Neuronal stem cell (in vitro differentiated cells): ENCODE data around the gene LYPD4.

Experiments
- DNase-seq: peaks from one replicate; pipeline ENCODE4 v3.0.0-alpha.2; 2013; ENCODE audit warnings: low spot score
- H2AFZ ChIP-seq: one replicate; pipeline ENCODE4 v1.6.1; 2013; ENCODE audit warnings: mild to moderate bottlenecking, low read length, inconsistent platforms
- H2AK5ac ChIP-seq: 2 replicates; pipeline ENCODE4 v1.6.1; 2013; ENCODE audit warnings: low read depth, mild to moderate bottlenecking, inconsistent platforms, low read length, moderate library complexity, mixed read lengths
- H2BK120ac ChIP-seq: 2 replicates; pipeline ENCODE4 v1.6.1; 2013; ENCODE audit warnings: low read depth, mild to moderate bottlenecking, inconsistent platforms, low read length, moderate library complexity, mixed read lengths
- H2BK12ac ChIP-seq: one replicate; pipeline ENCODE4 v1.6.1; 2013; ENCODE audit warnings: low read length, inconsistent platforms
- H2BK15ac ChIP-seq: 2 replicates; pipeline ENCODE4 v1.6.1; 2013; ENCODE audit warnings: mild to moderate bottlenecking, low read length, inconsistent platforms, mixed read lengths
- H2BK5ac ChIP-seq: one replicate; pipeline ENCODE4 v1.6.1; 2013; ENCODE audit warnings: inconsistent platforms, mild to moderate bottlenecking, low read length, moderate library complexity
- H3K14ac ChIP-seq: one replicate; pipeline ENCODE4 v1.6.1; 2013; ENCODE audit warnings: low read length, inconsistent platforms
- H3K18ac ChIP-seq: 2 replicates; pipeline ENCODE4 v1.6.1; 2013; ENCODE audit warnings: low read length, inconsistent platforms
- H3K23ac ChIP-seq: 2 replicates; pipeline ENCODE4 v1.6.1; 2013; ENCODE audit warnings: low read depth, mild to moderate bottlenecking, mixed read lengths, low read length, inconsistent platforms; ENCODE audit not compliant: poor library complexity
- H3K27ac ChIP-seq: replicated peaks from 3 replicates; pipeline ENCODE4 v1.5.1; 2013; ENCODE audit warnings: low read length, inconsistent platforms
- H3K27me3 ChIP-seq, 3 experiments: 2 replicates each; pipeline ENCODE4 v1.6.1; 2013; ENCODE audit warnings: low read length in 3 of 3, mild to moderate bottlenecking in 2 of 3, inconsistent platforms in 1 of 3, low read depth in 1 of 3, mixed read lengths in 1 of 3, moderate library complexity in 1 of 3; ENCODE audit not compliant: control insufficient read depth in 3 of 3, insufficient read depth in 3 of 3
- H3K36me3 ChIP-seq, 2 donors: replicated peaks in 1 of 2; 2 replicates each; pipeline ENCODE4 v1.6.1; 2013; ENCODE audit warnings: low read length in 2 of 2; ENCODE audit not compliant: control insufficient read depth in 2 of 2, insufficient read depth in 2 of 2
- H3K4ac ChIP-seq: 2 replicates; pipeline ENCODE4 v1.6.1; 2013; ENCODE audit warnings: inconsistent platforms, mild to moderate bottlenecking, low read length, moderate library complexity
- H3K4me1 ChIP-seq, 2 donors: 1 replicate in 1 of 2; 2 replicates in 1 of 2; pipeline ENCODE4 v1.6.1; 2013; ENCODE audit warnings: low read length in 2 of 2, low read depth in 1 of 2; ENCODE audit not compliant: control insufficient read depth in 2 of 2, insufficient read depth in 1 of 2
- H3K4me2 ChIP-seq: one replicate; pipeline ENCODE4 v1.6.1; 2013; ENCODE audit warnings: mild to moderate bottlenecking, low read length, inconsistent platforms; ENCODE audit not compliant: insufficient read depth, poor library complexity, severe bottlenecking
- H3K4me3 ChIP-seq, 2 donors: 2 replicates each; pipeline ENCODE4 v1.5.1; 2013; ENCODE audit warnings: low read length in 2 of 2, mild to moderate bottlenecking in 2 of 2, inconsistent platforms in 1 of 2, moderate library complexity in 1 of 2
- H3K79me1 ChIP-seq: one replicate; pipeline ENCODE4 v1.6.1; 2013; ENCODE audit warnings: low read depth, mild to moderate bottlenecking, inconsistent platforms, low read length, moderate library complexity
- H3K9ac ChIP-seq: one replicate; pipeline ENCODE4 v1.6.1; 2013; ENCODE audit warnings: mild to moderate bottlenecking, low read depth, low read length, inconsistent platforms; ENCODE audit not compliant: poor library complexity
- H3K9me3 ChIP-seq, 2 donors: replicated peaks in 1 of 2; 2 replicates each; pipeline versions ENCODE3 to v1.6.1; 2013; ENCODE audit warnings: low read length in 2 of 2, mild to moderate bottlenecking in 2 of 2, inconsistent platforms in 1 of 2, low read depth in 1 of 2, mixed read lengths in 1 of 2, moderate library complexity in 1 of 2; ENCODE audit not compliant: control insufficient read depth in 2 of 2, insufficient read depth in 1 of 2
- H4K8ac ChIP-seq: one replicate; pipeline ENCODE4 v1.6.1; 2013; ENCODE audit warnings: low read depth, mild to moderate bottlenecking, inconsistent platforms, low read length, moderate library complexity
- H4K91ac ChIP-seq: one replicate; pipeline ENCODE4 v1.6.1; 2013; ENCODE audit warnings: low read length, low read depth, mild to moderate bottlenecking, inconsistent platforms; ENCODE audit not compliant: poor library complexity
- WGBS, 2 donors: extraction: QIAGEN DNeasy Blood & Tissue Kit; methylation state at CpG; one replicate each; pipeline ENCODE4 v1.1.7; 2013; ENCODE audit warnings: missing lambda C conversion rate in 2 of 2, mixed read lengths in 1 of 2; ENCODE audit not compliant: insufficient read length in 2 of 2, insufficient replicate concordance in 1 of 2; ENCODE audit errors: extremely low coverage in 2 of 2; 5-methylcytosine and 5-hydroxymethylcytosine counted together

Gene LYPD4

DNA sequence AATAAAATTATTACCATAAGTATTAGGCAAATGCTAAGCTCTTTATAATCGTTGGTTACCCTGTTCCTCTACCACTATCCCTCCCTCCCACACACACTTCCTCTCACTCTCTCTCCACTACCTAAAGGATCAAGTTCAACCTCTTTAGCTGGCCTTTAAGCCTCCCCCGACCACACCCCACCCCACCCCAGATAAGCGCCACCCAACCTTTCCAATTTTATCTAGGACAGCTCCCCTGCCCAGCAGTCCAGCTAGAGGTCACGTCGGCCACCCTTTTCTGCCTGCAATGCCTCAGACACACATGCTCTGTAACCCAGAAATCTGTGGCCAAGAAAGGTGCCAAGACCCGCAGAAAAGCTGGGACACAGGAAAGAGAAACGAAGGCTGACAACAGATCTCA is 1.1 kb downstream of the LYPD4 start:
- H3K27ac ChIP-seq: no peak overlapping the region
- no peak overlapping the region for H3K14ac ChIP-seq
- H2BK5ac ChIP-seq: no peak overlapping the region
- no peaks in the 10 kb centered on the region for H3K79me1 ChIP-seq
- no CpG with 5 or more reads among the region's 7 CpGs for whole genome bisulfite sequencing, 2 donors
- no peak overlapping the region for H2BK12ac ChIP-seq
- no peak overlapping the region for H3K9ac ChIP-seq
- no peak overlapping the region for H2AK5ac ChIP-seq
- H3K4me1 ChIP-seq: no peaks in the 10 kb centered on the region
- no peak overlapping the region for H3K4me2 ChIP-seq
- no peak overlapping the region for H2BK120ac ChIP-seq
- H3K4me3 ChIP-seq: no peak overlapping the region
- H3K27me3 ChIP-seq: peaks cover 0 to 17% (median 0%) of the 10 kb centered on the region in 3 experiments
- no peak overlapping the region for H2AFZ ChIP-seq
- no peak for DNase-seq
- no peak overlapping the region for H3K4ac ChIP-seq
- H3K18ac ChIP-seq: no peak overlapping the region
- H3K36me3 ChIP-seq: no peaks in the 10 kb centered on the region
- no peaks in the 10 kb centered on the region for H3K9me3 ChIP-seq
- no peak overlapping the region for H2BK15ac ChIP-seq
- no peak overlapping the region for H4K91ac ChIP-seq
- H3K23ac ChIP-seq: no peak overlapping the region
- no peak overlapping the region for H4K8ac ChIP-seq

DNA sequence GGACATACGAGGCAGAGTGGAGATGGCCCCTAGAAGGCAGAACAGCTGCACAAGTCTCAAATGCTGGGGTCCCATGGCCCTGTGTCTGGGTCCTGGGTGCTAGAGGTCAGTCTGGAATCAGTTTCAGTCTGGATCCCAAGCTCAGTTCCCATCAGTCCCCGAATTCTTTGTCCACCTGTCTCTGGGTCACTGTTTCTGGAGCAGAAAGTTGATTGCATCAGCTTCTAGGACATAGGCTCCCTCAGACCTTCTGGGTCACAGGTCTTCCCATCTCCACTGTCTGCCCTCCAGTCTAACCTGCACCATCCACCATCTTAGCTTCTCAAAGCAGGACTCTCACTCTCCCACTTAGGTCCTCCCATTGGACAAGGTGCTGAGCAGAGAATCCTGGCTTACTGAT is 5.3 kb downstream of the LYPD4 start:
- Histone ChIP-seq H3K9me3 (no peaks in the 10 kb centered on the region), H3K79me1 (no peaks in the 10 kb centered on the region), H3K4me2 (no peak overlapping the region), H3K18ac (no peak overlapping the region), H4K8ac (no peak overlapping the region), H3K9ac (no peak overlapping the region), H2BK15ac (no peak overlapping the region), H2AFZ (no peak overlapping the region), H3K14ac (no peak overlapping the region), H3K36me3 (no peaks in the 10 kb centered on the region), H3K27ac (no peak overlapping the region), H2BK12ac (no peak overlapping the region), H3K4me1 (no peaks in the 10 kb centered on the region), H2BK5ac (no peak overlapping the region), H3K4me3 (no peak overlapping the region), H2BK120ac (no peak overlapping the region), H3K4ac (no peak overlapping the region), H4K91ac (no peak overlapping the region), H3K27me3 (peaks cover 0 to 26% (median 0%) of the 10 kb centered on the region in 3 experiments), H3K23ac (no peak overlapping the region), H2AK5ac (no peak overlapping the region)
- DNase-seq: no peak
- WGBS, 2 donors: no CpG with 5 or more reads among the region's 2 CpGs

DNA sequence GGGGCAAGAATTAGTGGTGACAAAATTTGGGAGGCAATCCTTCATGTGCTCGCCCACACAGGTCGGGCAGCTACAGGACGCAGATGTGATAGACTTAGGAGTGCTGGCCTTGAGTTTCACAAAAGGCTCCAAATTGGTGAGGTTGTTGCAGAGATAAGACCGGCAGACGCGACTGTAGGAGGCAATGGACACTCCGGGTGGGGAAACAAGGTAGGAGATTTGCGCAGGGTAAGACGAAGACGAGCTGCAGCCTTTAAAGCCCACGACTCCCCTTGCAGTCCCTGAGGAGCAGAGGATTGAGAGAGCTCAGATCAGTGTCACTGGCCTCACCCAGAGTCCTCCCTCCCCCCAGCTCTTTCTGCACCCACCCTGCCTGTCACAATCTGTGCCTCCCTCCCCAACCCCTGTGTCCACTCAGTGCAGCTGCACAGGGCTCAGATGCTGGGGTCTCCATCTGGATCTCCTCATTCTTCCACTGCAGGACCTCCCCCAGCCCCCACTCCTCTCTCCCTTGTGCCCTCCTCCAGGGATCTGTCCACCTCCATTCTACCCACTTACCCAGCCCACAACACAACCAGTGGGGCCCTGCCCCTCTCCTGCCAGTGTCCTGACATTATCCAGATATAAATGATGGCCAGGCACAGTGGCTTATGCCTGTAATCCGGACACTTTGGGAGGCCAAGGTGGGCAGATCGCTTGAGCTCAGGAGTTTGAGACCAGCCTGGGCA is 6.3 kb downstream of the LYPD4 start:
- no peak for DNase-seq
- no peak overlapping the region for H2AFZ ChIP-seq
- H3K79me1 ChIP-seq: no peaks in the 10 kb centered on the region
- H3K27ac ChIP-seq: no peak overlapping the region
- no peak overlapping the region for H2BK5ac ChIP-seq
- H4K91ac ChIP-seq: no peak overlapping the region
- no peak overlapping the region for H2BK120ac ChIP-seq
- H3K14ac ChIP-seq: no peak overlapping the region
- no peaks in the 10 kb centered on the region for H3K36me3 ChIP-seq
- H3K23ac ChIP-seq: no peak overlapping the region
- no peak overlapping the region for H2BK12ac ChIP-seq
- no peaks in the 10 kb centered on the region for H3K9me3 ChIP-seq
- no peak overlapping the region for H2AK5ac ChIP-seq
- H3K18ac ChIP-seq: no peak overlapping the region
- H3K27me3 ChIP-seq: peaks cover 0 to 26% (median 0%) of the 10 kb centered on the region in 3 experiments
- no peaks in the 10 kb centered on the region for H3K4me1 ChIP-seq
- no peak overlapping the region for H3K4me3 ChIP-seq
- no CpG with 5 or more reads among the region's 13 CpGs for WGBS, 2 donors
- no peak overlapping the region for H3K4ac ChIP-seq
- no peak overlapping the region for H2BK15ac ChIP-seq
- no peak overlapping the region for H3K9ac ChIP-seq
- no peak overlapping the region for H4K8ac ChIP-seq
- no peak overlapping the region for H3K4me2 ChIP-seq

DNA sequence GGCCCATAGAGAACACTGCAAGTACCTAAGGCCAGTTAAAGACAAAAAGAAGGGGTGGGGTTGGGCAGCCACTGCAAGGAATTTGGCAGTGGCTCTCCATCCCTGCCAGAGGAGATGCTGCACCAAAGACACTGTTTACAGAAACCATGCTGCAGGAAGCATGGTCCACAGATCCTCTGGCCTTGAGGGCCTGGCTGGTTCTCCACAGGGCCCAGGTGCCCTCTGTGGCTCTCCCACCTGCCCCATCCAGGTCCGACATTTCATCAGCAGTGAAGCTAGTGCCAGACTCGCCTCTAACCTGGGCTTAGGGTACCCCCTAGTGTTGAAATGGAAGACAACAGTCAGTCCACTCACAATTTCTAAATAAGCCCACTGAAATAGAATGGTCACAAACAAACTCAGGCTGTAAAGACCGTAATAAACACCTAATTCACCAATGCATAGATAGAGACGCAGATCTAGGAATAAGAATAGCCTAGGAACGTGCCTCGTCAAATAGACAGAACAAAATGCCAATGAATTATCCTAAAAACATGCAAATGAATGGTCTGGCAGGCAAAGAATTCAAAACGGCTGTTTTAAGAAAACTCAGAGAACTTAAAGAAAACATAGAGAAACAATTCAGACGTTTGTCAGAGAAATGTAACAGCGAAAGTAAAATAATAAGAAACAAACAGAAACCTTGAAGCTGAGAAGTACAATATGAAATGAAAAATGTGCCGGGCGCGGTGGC is 23.3 kb downstream of the LYPD4 start:
- Histone ChIP-seq H3K4me3 (no peak overlapping the region), H3K79me1 (no peaks in the 10 kb centered on the region), H3K36me3 (no peaks in the 10 kb centered on the region), H3K4ac (no peak overlapping the region), H3K27ac (no peak overlapping the region), H2BK5ac (no peak overlapping the region), H2AK5ac (no peak overlapping the region), H2BK15ac (no peak overlapping the region), H3K4me1 (no peaks in the 10 kb centered on the region), H3K27me3 (no peaks in the 10 kb centered on the region), H3K9ac (no peak overlapping the region), H4K91ac (no peak overlapping the region), H4K8ac (no peak overlapping the region), H2BK12ac (no peak overlapping the region), H3K9me3 (no peaks in the 10 kb centered on the region), H2AFZ (no peak overlapping the region), H2BK120ac (no peak overlapping the region), H3K4me2 (no peak overlapping the region), H3K23ac (peak overlapping the region; percentile 67), H3K18ac (no peak overlapping the region), H3K14ac (no peak overlapping the region)
- DNase-seq: peak; percentile 41
- no CpG with 5 or more reads among the region's 12 CpGs for WGBS, 2 donors
